Endothelial cell of umbilical vein (primary cell): ENCODE measurements around the gene FIGLA. TPM values are rescaled to one million over a fixed set of nuclear protein-coding genes. Genes with fewer than 3 reads are reported as not detected.

Experiments
- BruUV-seq: library from RNA; stranded (reverse); fragments of 400-500 nt; replicated peaks from 2 replicates; lab custom pipeline; 2021; lab: Mats Ljungman, UMichigan
- CTCF ChIA-PET: fragments of 300-600, 350-600 bp; sonication (Branson Sonifier 250); formaldehyde crosslinking; loops from one replicate; lab custom pipeline; 2021; ENCODE audit warnings: antibody characterized with exemption, inconsistent platforms; lab: Charles Lee
- POLR2A ChIA-PET: fragments of 300-600, 350-600 bp; sonication (Branson Sonifier 250); formaldehyde crosslinking; loops from one replicate; lab custom pipeline; 2021; ENCODE audit warnings: antibody characterized with exemption, inconsistent platforms; lab: Charles Lee
- DNase-seq: peaks from one replicate; pipeline ENCODE4 v3.0.0-alpha.2; 2011; ENCODE audit warnings: low read depth, low spot score
- FAIRE-seq: peaks from 2 replicates; lab custom pipeline; 2011; peaks lifted over from hg19 to GRCh38; lab: Jason Lieb, UNC
- H2AFZ ChIP-seq: 2 replicates; pipeline ENCODE4 v1.6.0; 2012; ENCODE audit warnings: low read depth, low read length, control low read depth, inconsistent platforms
- H3K27ac ChIP-seq: 2 replicates; pipeline ENCODE4 v1.5.1; 2011; ENCODE audit warnings: low read depth, mild to moderate bottlenecking, control low read depth, low read length, moderate library complexity; ENCODE audit not compliant: insufficient read depth
- H3K27me3 ChIP-seq, 2 experiments: 2 replicates each; pipeline versions ENCODE4 v1.6.0 to v1.6.1; 2011; ENCODE audit warnings: low read length in 2 of 2, mixed read lengths in 1 of 2; ENCODE audit not compliant: control insufficient read depth in 2 of 2, insufficient read depth in 2 of 2
- H3K36me3 ChIP-seq, 2 experiments: 2 replicates in 1 of 2; 3 replicates in 1 of 2; pipeline ENCODE4 v1.5.1; 2011; ENCODE audit warnings: low read length in 2 of 2, mild to moderate bottlenecking in 1 of 2, moderate library complexity in 1 of 2; ENCODE audit not compliant: control insufficient read depth in 2 of 2, insufficient read depth in 2 of 2; ENCODE audit errors: extremely low read depth in 1 of 2
- H3K4me1 ChIP-seq: 3 replicates; pipeline ENCODE4 v1.5.1; 2011; ENCODE audit warnings: mild to moderate bottlenecking, low read length; ENCODE audit not compliant: control insufficient read depth, insufficient read depth; ENCODE audit errors: extremely low read depth
- H3K4me2 ChIP-seq: 2 replicates; pipeline ENCODE4 v1.6.1; 2011; ENCODE audit warnings: low read length, control low read depth, mixed read lengths; ENCODE audit not compliant: insufficient read depth
- H3K4me3 ChIP-seq, 3 experiments: fragments of 200-600 bp in 1 of 3; sonication (generic), shearing (Covaris generic) in 1 of 3; replicated peaks in 1 of 3; 2 replicates each; pipeline ENCODE4 v1.5.1; 2011 to 2016; ENCODE audit warnings: control low read depth in 3 of 3, low read length in 3 of 3, mild to moderate bottlenecking in 2 of 3, inconsistent platforms in 1 of 3, low read depth in 1 of 3, moderate library complexity in 1 of 3; ENCODE audit not compliant: insufficient read depth in 1 of 3
- H3K79me2 ChIP-seq: 2 replicates; pipeline ENCODE4 v1.6.0; 2012; ENCODE audit warnings: low read length, inconsistent platforms; ENCODE audit not compliant: control insufficient read depth, insufficient read depth
- H3K9ac ChIP-seq: replicated peaks from 2 replicates; pipeline ENCODE3; 2011; ENCODE audit warnings: low read length, control low read depth; ENCODE audit not compliant: insufficient read depth; ENCODE audit errors: extremely low read depth
- H3K9me1 ChIP-seq: replicated peaks from 3 replicates; pipeline ENCODE4 v1.6.0; 2011; ENCODE audit warnings: mild to moderate bottlenecking, low read length; ENCODE audit not compliant: control insufficient read depth, insufficient read depth; ENCODE audit errors: extremely low read depth
- H3K9me3 ChIP-seq: replicated peaks from 2 replicates; pipeline ENCODE4 v1.5.1; 2012; ENCODE audit warnings: low read length, inconsistent platforms; ENCODE audit not compliant: control insufficient read depth, insufficient read depth
- H4K20me1 ChIP-seq: replicated peaks from 2 replicates; pipeline ENCODE3; 2011; ENCODE audit warnings: mild to moderate bottlenecking, low read length; ENCODE audit not compliant: control insufficient read depth, insufficient read depth; ENCODE audit errors: extremely low read depth
- EZH2 ChIP-seq: IDR thresholded peaks from 2 replicates; pipeline ENCODE4 v1.6.1; 2012; ENCODE audit warnings: borderline replicate concordance, low read depth, mild to moderate bottlenecking, moderate library complexity, low read length, inconsistent platforms; ENCODE audit not compliant: severe bottlenecking
- FOS ChIP-seq: IDR thresholded peaks from 2 replicates; pipeline ENCODE4 v1.6.1; 2011; ENCODE audit warnings: mild to moderate bottlenecking, low read length, moderate library complexity, borderline replicate concordance; ENCODE audit not compliant: insufficient read depth
- GATA2 ChIP-seq: IDR thresholded peaks from 2 replicates; pipeline ENCODE4 v1.7.0; 2011; ENCODE audit warnings: low read depth, mild to moderate bottlenecking, moderate library complexity, mixed read lengths, low read length; ENCODE audit not compliant: insufficient read length, insufficient read depth
- JUN ChIP-seq: IDR thresholded peaks from 2 replicates; pipeline ENCODE4 v1.6.1; 2011; ENCODE audit warnings: borderline replicate concordance, low read depth; ENCODE audit not compliant: insufficient read length, insufficient read depth
- MYC ChIP-seq: IDR thresholded peaks from one replicate; pipeline ENCODE4 v1.6.1; 2011; ENCODE audit warnings: mild to moderate bottlenecking, low read depth, low read length
- POLR2A ChIP-seq: IDR thresholded peaks from 2 replicates; pipeline ENCODE4 v1.6.1; 2012; ENCODE audit warnings: low read depth, mild to moderate bottlenecking, control low read depth, low read length
- POLR2AphosphoS5 ChIP-seq: IDR thresholded peaks from 2 replicates; pipeline ENCODE4 v1.6.1; 2012; ENCODE audit warnings: low read depth, mild to moderate bottlenecking, control low read depth, low read length, moderate library complexity; ENCODE audit not compliant: insufficient read depth
- dilution Hi-C: fragments of 300-500 bp; cut with MboI; formaldehyde crosslinking; loops from one replicate; pipeline ENCODE4 v1.15.0; 2019; ENCODE audit warnings: low sequenced_read_pairs; ENCODE audit not compliant: extremely low pct_ligation_motif_present
- intact Hi-C: fragments of 100-400 bp; cut with micrococcal nuclease; formaldehyde crosslinking; loops from one replicate; pipeline ENCODE4 v1.10.0; 2022
- polyA plus RNA-seq, 4 experiments: library from polyadenylated mRNA; depleted of rRNA in 3 of 4; stranded (reverse) in 3 of 4; unstranded in 1 of 4; fragments of >200 nt; gene quantifications; 2 replicates each; pipeline versions ENCODE4 v1.2.1 to v1.2.3, GENCODE V29; 2011 to 2012; ENCODE audit warnings: missing spikeins in 1 of 4
- total RNA-seq: library from RNA; stranded (reverse); gene quantifications from 2 replicates; pipeline ENCODE4 v1.2.3, GENCODE V29; 2021
- TF ChIP-seq, protein P1 (sequence below): IDR thresholded peaks from 2 replicates; pipeline ENCODE4 v1.6.1; 2011; ENCODE audit not compliant: insufficient read depth, insufficient read length
- TF ChIP-seq, protein P2 (sequence below), 2 donors: IDR thresholded peaks; 1 replicate in 1 of 2; 2 replicates in 1 of 2; pipeline ENCODE4 v1.5.1; 2011; ENCODE audit warnings: low read length in 2 of 2, mild to moderate bottlenecking in 2 of 2, moderate library complexity in 2 of 2, control low read depth in 1 of 2, inconsistent platforms in 1 of 2, low read depth in 1 of 2; ENCODE audit not compliant: insufficient read depth in 1 of 2; ENCODE audit errors: extremely low read depth in 1 of 2

The FIGLA gene
- total and polyA plus RNA-seq, 2 donors (not counting 3 experiments of a cell fraction or from before 2014, with no cell fraction given): not detected

DNA sequence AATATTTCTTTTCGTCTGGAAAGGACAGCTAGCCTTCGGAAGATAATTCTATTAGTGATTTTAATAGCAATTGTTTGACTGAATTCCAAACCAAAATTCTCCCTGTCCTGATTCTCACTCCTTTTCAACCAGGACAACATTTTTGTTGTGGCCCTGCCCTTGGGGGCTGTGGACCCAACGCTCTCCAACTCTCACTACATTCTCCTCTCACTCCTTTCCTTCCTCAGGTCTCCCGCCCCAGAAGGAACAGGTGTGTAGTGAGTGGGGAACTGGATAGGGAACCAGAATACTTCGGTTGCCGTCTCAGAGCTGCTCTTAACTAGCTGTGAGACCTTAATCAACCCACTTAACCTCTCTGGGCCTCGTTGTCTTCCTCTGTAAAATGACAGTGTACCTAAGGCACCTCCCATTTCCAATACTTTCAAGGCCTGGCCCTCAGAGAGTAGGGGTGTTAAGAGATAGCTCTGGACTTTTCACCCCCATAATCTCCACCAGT, 21.8 kb downstream of the FIGLA start:
- intact Hi-C loops (no loop called here), dilution Hi-C loops (no loop called here)
- FAIRE-seq (no peak), DNase-seq (no peak)
- no peak for TF ChIP-seq POLR2A
- TF ChIP-seq FOS: no peak
- TF ChIP-seq, protein P1, sequence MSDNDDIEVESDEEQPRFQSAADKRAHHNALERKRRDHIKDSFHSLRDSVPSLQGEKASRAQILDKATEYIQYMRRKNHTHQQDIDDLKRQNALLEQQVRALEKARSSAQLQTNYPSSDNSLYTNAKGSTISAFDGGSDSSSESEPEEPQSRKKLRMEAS: no peak
- TF ChIP-seq JUN: no peak
- no peak for TF ChIP-seq POLR2AphosphoS5
- TF ChIP-seq EZH2: no peak
- TF ChIP-seq GATA2: no peak
- TF ChIP-seq MYC: no peak
- TF ChIP-seq, protein P2, sequence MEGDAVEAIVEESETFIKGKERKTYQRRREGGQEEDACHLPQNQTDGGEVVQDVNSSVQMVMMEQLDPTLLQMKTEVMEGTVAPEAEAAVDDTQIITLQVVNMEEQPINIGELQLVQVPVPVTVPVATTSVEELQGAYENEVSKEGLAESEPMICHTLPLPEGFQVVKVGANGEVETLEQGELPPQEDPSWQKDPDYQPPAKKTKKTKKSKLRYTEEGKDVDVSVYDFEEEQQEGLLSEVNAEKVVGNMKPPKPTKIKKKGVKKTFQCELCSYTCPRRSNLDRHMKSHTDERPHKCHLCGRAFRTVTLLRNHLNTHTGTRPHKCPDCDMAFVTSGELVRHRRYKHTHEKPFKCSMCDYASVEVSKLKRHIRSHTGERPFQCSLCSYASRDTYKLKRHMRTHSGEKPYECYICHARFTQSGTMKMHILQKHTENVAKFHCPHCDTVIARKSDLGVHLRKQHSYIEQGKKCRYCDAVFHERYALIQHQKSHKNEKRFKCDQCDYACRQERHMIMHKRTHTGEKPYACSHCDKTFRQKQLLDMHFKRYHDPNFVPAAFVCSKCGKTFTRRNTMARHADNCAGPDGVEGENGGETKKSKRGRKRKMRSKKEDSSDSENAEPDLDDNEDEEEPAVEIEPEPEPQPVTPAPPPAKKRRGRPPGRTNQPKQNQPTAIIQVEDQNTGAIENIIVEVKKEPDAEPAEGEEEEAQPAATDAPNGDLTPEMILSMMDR (IDR thresholded peaks at IDR 0.05; ENCODE audit: extremely low read depth in 1 of 2, insufficient read depth in 1 of 2, low read depth in 1 of 2, low read length in 2 of 2): no peak
- Histone ChIP-seq H3K9me3 (no peaks in the 10 kb centered on the region), H3K79me2 (no peaks in the 10 kb centered on the region), H3K4me3 (no peak overlapping the region), H3K4me2 (no peak overlapping the region), H2AFZ (no peak overlapping the region), H3K4me1 (peaks cover 3% of the 10 kb centered on the region), H3K9me1 (no peaks in the 10 kb centered on the region), H3K36me3 (no peaks in the 10 kb centered on the region), H3K9ac (no peak overlapping the region), H3K27ac (no peak overlapping the region), H3K27me3 (peaks cover 55 to 62% of the 10 kb centered on the region in 2 experiments), H4K20me1 (no peaks in the 10 kb centered on the region)
- CTCF ChIA-PET: interaction anchor here (1.0 to 1.5 kb wide), 3 partner anchors 21 to 149 kb away, joined by 3 to 6 read pairs (median 3); no protein-coding TSS in a partner anchor
- POLR2A ChIA-PET: no interaction called here
- BruUV-seq: no TSS peak
